ENCODE measurements around the gene GDPGP1. TPM values are rescaled to one million over a fixed set of nuclear protein-coding genes. Genes with fewer than 3 reads are reported as not detected.

GDPGP1 gene
- total and polyA plus RNA-seq, 11 donors: 4.8 to 18.9 (median 12.3) TPM

DNA sequence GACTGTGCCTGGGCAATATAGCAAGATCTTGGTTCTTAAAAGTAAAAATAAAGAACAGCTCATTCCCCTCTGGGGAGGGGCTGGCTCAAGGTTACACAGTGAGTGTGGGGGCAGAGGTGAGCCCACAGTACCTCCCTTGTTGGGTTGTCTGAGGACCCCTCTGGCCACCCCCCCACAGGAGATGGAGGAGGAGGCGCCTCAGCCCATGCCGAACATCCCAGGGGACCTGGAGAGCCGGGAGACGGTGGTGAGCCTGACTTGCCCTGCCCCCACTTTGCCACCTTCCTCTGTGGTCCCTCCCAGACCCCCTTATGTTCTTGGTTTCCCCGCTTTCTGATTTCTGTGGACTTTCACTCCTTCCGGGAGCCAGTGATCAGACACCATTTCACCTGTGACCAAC, 60.1 kb downstream of the GDPGP1 start:
- Histone ChIP-seq H3K9me3 (peaks cover 0 to 5% (median 0%) of the 10 kb centered on the region in 12 donors), H3K4me3 (no peak overlapping the region), H3K27me3 (no peaks in the 10 kb centered on the region), H3K4me1 (peaks cover 0 to 4% (median 0%) of the 10 kb centered on the region in 12 donors), H3K36me3 (no peaks in the 10 kb centered on the region), H3K27ac (no peak overlapping the region)
- no peak for ATAC-seq
- DNase-seq: no peak
- intact Hi-C loops (cut with DNase I): no loop called here
- 66 to 82% (median 73%) methylated on average over 6 of the region's 6 CpGs for WGBS, 4 donors
- TF ChIP-seq POLR2A (IDR thresholded peaks at IDR 0.05): no peak
- TF ChIP-seq, protein P1, sequence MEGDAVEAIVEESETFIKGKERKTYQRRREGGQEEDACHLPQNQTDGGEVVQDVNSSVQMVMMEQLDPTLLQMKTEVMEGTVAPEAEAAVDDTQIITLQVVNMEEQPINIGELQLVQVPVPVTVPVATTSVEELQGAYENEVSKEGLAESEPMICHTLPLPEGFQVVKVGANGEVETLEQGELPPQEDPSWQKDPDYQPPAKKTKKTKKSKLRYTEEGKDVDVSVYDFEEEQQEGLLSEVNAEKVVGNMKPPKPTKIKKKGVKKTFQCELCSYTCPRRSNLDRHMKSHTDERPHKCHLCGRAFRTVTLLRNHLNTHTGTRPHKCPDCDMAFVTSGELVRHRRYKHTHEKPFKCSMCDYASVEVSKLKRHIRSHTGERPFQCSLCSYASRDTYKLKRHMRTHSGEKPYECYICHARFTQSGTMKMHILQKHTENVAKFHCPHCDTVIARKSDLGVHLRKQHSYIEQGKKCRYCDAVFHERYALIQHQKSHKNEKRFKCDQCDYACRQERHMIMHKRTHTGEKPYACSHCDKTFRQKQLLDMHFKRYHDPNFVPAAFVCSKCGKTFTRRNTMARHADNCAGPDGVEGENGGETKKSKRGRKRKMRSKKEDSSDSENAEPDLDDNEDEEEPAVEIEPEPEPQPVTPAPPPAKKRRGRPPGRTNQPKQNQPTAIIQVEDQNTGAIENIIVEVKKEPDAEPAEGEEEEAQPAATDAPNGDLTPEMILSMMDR (IDR thresholded peaks at IDR 0.05): no peak

DNA sequence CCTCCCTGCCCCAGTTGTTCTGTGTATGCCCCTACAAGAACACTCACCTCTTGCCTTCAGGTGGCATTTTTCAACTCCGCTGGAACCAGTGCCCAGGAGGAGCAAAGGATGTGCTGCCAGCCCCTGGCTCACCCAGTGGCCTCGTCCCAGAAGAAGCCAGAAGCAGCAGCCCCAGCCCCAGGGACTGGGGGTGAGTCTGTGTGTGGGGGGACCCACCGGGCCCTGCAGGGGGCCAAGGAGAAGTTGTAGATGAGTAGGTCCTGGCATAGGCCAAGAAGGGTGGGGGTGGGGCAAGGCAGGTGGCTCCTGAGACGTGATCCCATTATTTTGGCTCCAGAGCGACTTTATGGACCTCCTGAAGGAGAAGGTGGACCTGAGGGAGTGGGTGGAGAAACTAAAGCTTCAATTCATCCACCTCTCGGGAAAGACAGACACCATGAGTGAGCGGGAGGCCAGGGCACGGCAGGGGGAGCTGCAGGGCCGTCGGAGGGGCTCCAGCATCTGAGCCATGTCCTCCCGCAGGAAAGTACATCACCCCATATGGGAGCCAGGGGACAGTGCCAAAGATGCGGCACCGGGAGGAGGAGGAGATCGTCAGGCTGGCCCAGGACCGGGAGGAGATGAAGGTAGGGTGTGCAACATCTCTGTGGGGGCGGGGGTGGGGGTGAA, 60.7 kb downstream of the GDPGP1 start:
- DNase-seq (no peak), ATAC-seq (peak in 1 of 4 donors; percentile 28)
- TF ChIP-seq, protein P1 (IDR thresholded peaks at IDR 0.05): no peak
- no peak for TF ChIP-seq POLR2A (IDR thresholded peaks at IDR 0.05)
- intact Hi-C loops (cut with DNase I): no loop called here
- H3K27ac ChIP-seq: no peak overlapping the region
- H3K9me3 ChIP-seq: peaks cover 0 to 5% (median 0%) of the 10 kb centered on the region in 12 donors
- no peak overlapping the region for H3K4me3 ChIP-seq
- no peaks in the 10 kb centered on the region for H3K36me3 ChIP-seq
- no peaks in the 10 kb centered on the region for H3K27me3 ChIP-seq
- H3K4me1 ChIP-seq: peaks cover 0 to 4% (median 0%) of the 10 kb centered on the region in 12 donors
- 62 to 67% (median 63%) methylated on average over 14 to 16 of the region's 16 CpGs for WGBS, 4 donors

DNA sequence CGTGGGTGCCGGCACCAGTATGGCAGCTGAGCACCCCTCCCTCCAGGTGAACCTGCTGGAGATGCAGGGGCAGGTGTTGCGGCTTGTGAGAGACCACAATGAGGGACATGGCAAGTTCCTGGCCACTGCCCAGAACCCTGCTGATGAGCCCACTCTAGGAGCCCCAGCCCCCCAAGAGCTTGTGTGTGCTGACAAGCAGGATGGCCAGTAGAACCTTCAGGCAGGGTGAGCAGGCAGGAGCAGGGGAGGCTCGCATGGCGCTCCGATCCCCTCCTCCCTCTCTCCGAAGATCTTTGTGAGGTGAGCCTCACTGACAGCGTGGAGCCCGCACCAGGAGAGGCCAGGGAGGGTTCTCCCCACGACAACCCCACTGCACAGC, 61.2 kb downstream of the GDPGP1 start:
- Histone ChIP-seq H3K4me3 (no peak overlapping the region), H3K27me3 (no peaks in the 10 kb centered on the region), H3K36me3 (no peaks in the 10 kb centered on the region), H3K4me1 (peaks cover 0 to 4% (median 0%) of the 10 kb centered on the region in 12 donors), H3K27ac (no peak overlapping the region), H3K9me3 (peaks cover 0 to 5% (median 0%) of the 10 kb centered on the region in 12 donors)
- ATAC-seq (no peak), DNase-seq (no peak)
- WGBS, 4 donors: 48 to 67% (median 59%) methylated on average over 5 to 10 of the region's 10 CpGs
- TF ChIP-seq, protein P1 (IDR thresholded peaks at IDR 0.05): no peak
- no peak for TF ChIP-seq POLR2A (IDR thresholded peaks at IDR 0.05)
- intact Hi-C loops (cut with DNase I): no loop called here

Other genes starting within 250 kb of the GDPGP1 start
- gene ZNF710, start 232.9 kb upstream of the GDPGP1 start, total RNA-seq: 10 to 100 TPM in 1 of 9 donors, 1 to 10 TPM in 8; 2.9 to 22.4 (median 5.9) TPM
- 1 to 10 TPM; 3.4 to 6.1 TPM for gene ZNF710, start 232.9 kb upstream of the GDPGP1 start, polyA plus RNA-seq
- gene IDH2, start 131.7 kb upstream of the GDPGP1 start, total RNA-seq: 1,000 to 10,000 TPM in 2 of 9 donors, 100 to 1,000 TPM in 7; 573 to 1,258 (median 787) TPM
- 100 to 1,000 TPM; 366 to 619 TPM for gene IDH2, start 131.7 kb upstream of the GDPGP1 start, polyA plus RNA-seq
- 100 to 1,000 TPM in 1 of 9 donors, 10 to 100 TPM in 8; 14.8 to 105 (median 21.0) TPM for gene SEMA4B, start 32.9 kb upstream of the GDPGP1 start, total RNA-seq
- gene SEMA4B, start 32.9 kb upstream of the GDPGP1 start, polyA plus RNA-seq: 10 to 100 TPM; 13.8 to 36.3 TPM
- 100 to 1,000 TPM in 1 of 9 donors, 10 to 100 TPM in 8; 38.7 to 107 (median 80.8) TPM for gene CIB1, start 268 bp upstream of the GDPGP1 start, total RNA-seq
- 100 to 1,000 TPM in 1 of 2 donors, 10 to 100 TPM in 1; 78.2 to 145 TPM for gene CIB1, start 268 bp upstream of the GDPGP1 start, polyA plus RNA-seq
- under 1 TPM in 4 of 9 donors, not detected in 5; 0.13 to 0.35 (median 0.23) TPM for gene TTLL13, start 15.3 kb downstream of the GDPGP1 start, total RNA-seq
- gene TTLL13, start 15.3 kb downstream of the GDPGP1 start, polyA plus RNA-seq: under 1 TPM; 0.07 to 0.11 TPM
- 100 to 1,000 TPM in 8 of 9 donors, 10 to 100 TPM in 1; 93.2 to 149 (median 116) TPM for gene NGRN, start 31.5 kb downstream of the GDPGP1 start, total RNA-seq
- gene NGRN, start 31.5 kb downstream of the GDPGP1 start, polyA plus RNA-seq: 100 to 1,000 TPM; 119 to 142 TPM
- 1 to 10 TPM; 2.1 to 9.9 (median 5.9) TPM for gene ZNF774, start 118.1 kb downstream of the GDPGP1 start, total RNA-seq
- gene ZNF774, start 118.1 kb downstream of the GDPGP1 start, polyA plus RNA-seq: 1 to 10 TPM; 3.1 to 4.2 TPM
- gene IQGAP1, start 154.0 kb downstream of the GDPGP1 start, total RNA-seq: 100 to 1,000 TPM in 1 of 9 donors, 10 to 100 TPM in 8; 28.6 to 115 (median 36.8) TPM
- 10 to 100 TPM; 18.9 to 31.3 TPM for gene IQGAP1, start 154.0 kb downstream of the GDPGP1 start, polyA plus RNA-seq